ENCODE results near the gene TTC7B.

Gene TTC7B

GRCh38 chr14:90491221-90491885 is 324.9 kb downstream of the TTC7B start:
- Histone ChIP-seq H2BK120ac (ENCODE audit: low read depth, low read length) (no peak overlapping the region), H3K4me2 (ENCODE audit: insufficient read depth, low read length, poor library complexity, severe bottlenecking) (no peak overlapping the region), H2AK5ac (ENCODE audit: low read depth, low read length) (peak overlapping the region; percentile 74), H2AFZ (ENCODE audit: low read length) (peak overlapping the region; percentile 72), H4K8ac (ENCODE audit: low read depth, low read length) (no peak overlapping the region), H3K79me1 (ENCODE audit: low read depth, low read length) (peaks cover 1% of the 10 kb centered on the region), H4K91ac (ENCODE audit: low read depth, low read length, poor library complexity) (no peak overlapping the region), H3K36me3 (replicated peaks in 1 of 2; ENCODE audit: control insufficient read depth in 2 of 2, insufficient read depth in 2 of 2, low read length in 2 of 2) (no peaks in the 10 kb centered on the region), H3K9ac (ENCODE audit: low read depth, low read length, poor library complexity) (no peak overlapping the region), H3K4me1 (ENCODE audit: control insufficient read depth in 2 of 2, insufficient read depth in 1 of 2, low read depth in 1 of 2, low read length in 2 of 2) (peaks cover 20 to 22% of the 10 kb centered on the region in 2 donors), H3K27me3 (ENCODE audit: control insufficient read depth in 3 of 3, insufficient read depth in 3 of 3, low read depth in 1 of 3, low read length in 3 of 3) (no peaks in the 10 kb centered on the region), H3K9me3 (replicated peaks in 1 of 2; ENCODE audit: control insufficient read depth in 2 of 2, insufficient read depth in 1 of 2, low read depth in 1 of 2, low read length in 2 of 2) (no peaks in the 10 kb centered on the region), H3K4ac (ENCODE audit: low read length) (no peak overlapping the region), H3K27ac (replicated peaks; ENCODE audit: low read length) (no peak overlapping the region), H3K18ac (ENCODE audit: low read length) (peak overlapping the region; percentile 53), H2BK5ac (ENCODE audit: low read length) (no peak overlapping the region), H2BK15ac (ENCODE audit: low read length) (peak overlapping the region; percentile 63), H3K4me3 (ENCODE audit: low read length in 2 of 2) (no peak overlapping the region), H2BK12ac (ENCODE audit: low read length) (peak overlapping the region; percentile 36), H3K23ac (ENCODE audit: low read depth, low read length, poor library complexity) (no peak overlapping the region), H3K14ac (ENCODE audit: low read length) (no peak overlapping the region)
- WGBS, 2 donors (ENCODE audit: extremely low coverage in 2 of 2, insufficient read length in 2 of 2, insufficient replicate concordance in 1 of 2) = no CpG with 5 or more reads among the region's 9 CpGs
- no peak for DNase-seq (ENCODE audit: low spot score)

GRCh38 chr14:90490720-90491050 is 325.5 kb downstream of the TTC7B start:
- DNase-seq (ENCODE audit: low spot score) = no peak
- no peak overlapping the region for H4K91ac ChIP-seq (ENCODE audit: low read depth, low read length, poor library complexity)

GRCh38 chr14:90489916-90490719 is 326.1 kb downstream of the TTC7B start:
- no CpG with 5 or more reads among the region's 8 CpGs for WGBS, 2 donors (ENCODE audit: extremely low coverage in 2 of 2, insufficient read length in 2 of 2, insufficient replicate concordance in 1 of 2)
- Histone ChIP-seq H2BK15ac (ENCODE audit: low read length) (no peak overlapping the region), H3K18ac (ENCODE audit: low read length) (peak overlapping the region; percentile 7), H2AK5ac (ENCODE audit: low read depth, low read length) (no peak overlapping the region), H3K27me3 (ENCODE audit: control insufficient read depth in 3 of 3, insufficient read depth in 3 of 3, low read depth in 1 of 3, low read length in 3 of 3) (no peaks in the 10 kb centered on the region), H3K36me3 (replicated peaks in 1 of 2; ENCODE audit: control insufficient read depth in 2 of 2, insufficient read depth in 2 of 2, low read length in 2 of 2) (no peaks in the 10 kb centered on the region), H3K23ac (ENCODE audit: low read depth, low read length, poor library complexity) (no peak overlapping the region), H2BK12ac (ENCODE audit: low read length) (no peak overlapping the region), H2AFZ (ENCODE audit: low read length) (no peak overlapping the region), H3K4me1 (ENCODE audit: control insufficient read depth in 2 of 2, insufficient read depth in 1 of 2, low read depth in 1 of 2, low read length in 2 of 2) (peaks cover 20 to 22% of the 10 kb centered on the region in 2 donors), H3K4ac (ENCODE audit: low read length) (no peak overlapping the region), H3K27ac (replicated peaks; ENCODE audit: low read length) (no peak overlapping the region), H4K91ac (ENCODE audit: low read depth, low read length, poor library complexity) (no peak overlapping the region), H3K79me1 (ENCODE audit: low read depth, low read length) (peaks cover 1% of the 10 kb centered on the region), H3K14ac (ENCODE audit: low read length) (no peak overlapping the region), H3K4me3 (ENCODE audit: low read length in 2 of 2) (no peak overlapping the region), H3K9ac (ENCODE audit: low read depth, low read length, poor library complexity) (no peak overlapping the region), H3K4me2 (ENCODE audit: insufficient read depth, low read length, poor library complexity, severe bottlenecking) (no peak overlapping the region), H4K8ac (ENCODE audit: low read depth, low read length) (no peak overlapping the region), H3K9me3 (replicated peaks in 1 of 2; ENCODE audit: control insufficient read depth in 2 of 2, insufficient read depth in 1 of 2, low read depth in 1 of 2, low read length in 2 of 2) (no peaks in the 10 kb centered on the region), H2BK5ac (ENCODE audit: low read length) (no peak overlapping the region), H2BK120ac (ENCODE audit: low read depth, low read length) (no peak overlapping the region)
- no peak for DNase-seq (ENCODE audit: low spot score)

More at GRCh38 chr14:90490720-90491050, 325.5 kb downstream of the TTC7B start:
- no peak overlapping the region for H2BK5ac ChIP-seq (ENCODE audit: low read length)
- H3K79me1 ChIP-seq (ENCODE audit: low read depth, low read length) = peaks cover 1% of the 10 kb centered on the region
- H3K4me2 ChIP-seq (ENCODE audit: insufficient read depth, low read length, poor library complexity, severe bottlenecking) = no peak overlapping the region
- no peak overlapping the region for H3K27ac ChIP-seq (replicated peaks; ENCODE audit: low read length)
- WGBS, 2 donors (ENCODE audit: extremely low coverage in 2 of 2, insufficient read length in 2 of 2, insufficient replicate concordance in 1 of 2) = no CpG with 5 or more reads among the region's 3 CpGs
- H2AFZ ChIP-seq (ENCODE audit: low read length) = no peak overlapping the region
- no peaks in the 10 kb centered on the region for H3K36me3 ChIP-seq (replicated peaks in 1 of 2; ENCODE audit: control insufficient read depth in 2 of 2, insufficient read depth in 2 of 2, low read length in 2 of 2)
- H2BK15ac ChIP-seq (ENCODE audit: low read length) = no peak overlapping the region
- no peak overlapping the region for H2AK5ac ChIP-seq (ENCODE audit: low read depth, low read length)
- H3K23ac ChIP-seq (ENCODE audit: low read depth, low read length, poor library complexity) = no peak overlapping the region
- no peaks in the 10 kb centered on the region for H3K9me3 ChIP-seq (replicated peaks in 1 of 2; ENCODE audit: control insufficient read depth in 2 of 2, insufficient read depth in 1 of 2, low read depth in 1 of 2, low read length in 2 of 2)
- no peak overlapping the region for H3K18ac ChIP-seq (ENCODE audit: low read length)
- H3K9ac ChIP-seq (ENCODE audit: low read depth, low read length, poor library complexity) = no peak overlapping the region
- H2BK12ac ChIP-seq (ENCODE audit: low read length) = no peak overlapping the region
- H3K14ac ChIP-seq (ENCODE audit: low read length) = no peak overlapping the region
- H3K4me1 ChIP-seq (ENCODE audit: control insufficient read depth in 2 of 2, insufficient read depth in 1 of 2, low read depth in 1 of 2, low read length in 2 of 2) = peaks cover 20 to 22% of the 10 kb centered on the region in 2 donors
- H3K4me3 ChIP-seq (ENCODE audit: low read length in 2 of 2) = no peak overlapping the region
- H4K8ac ChIP-seq (ENCODE audit: low read depth, low read length) = no peak overlapping the region
- H2BK120ac ChIP-seq (ENCODE audit: low read depth, low read length) = no peak overlapping the region
- no peak overlapping the region for H3K4ac ChIP-seq (ENCODE audit: low read length)
- no peaks in the 10 kb centered on the region for H3K27me3 ChIP-seq (ENCODE audit: control insufficient read depth in 3 of 3, insufficient read depth in 3 of 3, low read depth in 1 of 3, low read length in 3 of 3)

- H3K36me3 ChIP-seq (replicated peaks in 1 of 2; ENCODE audit: control insufficient read depth in 2 of 2, insufficient read depth in 2 of 2, low read length in 2 of 2) = no peaks in the 10 kb centered on the region
- H2AK5ac ChIP-seq (ENCODE audit: low read depth, low read length) = no peak overlapping the region
- peaks cover 20 to 22% of the 10 kb centered on the region in 2 donors for H3K4me1 ChIP-seq (ENCODE audit: control insufficient read depth in 2 of 2, insufficient read depth in 1 of 2, low read depth in 1 of 2, low read length in 2 of 2)
- no peaks in the 10 kb centered on the region for H3K27me3 ChIP-seq (ENCODE audit: control insufficient read depth in 3 of 3, insufficient read depth in 3 of 3, low read depth in 1 of 3, low read length in 3 of 3)
- no peak overlapping the region for H3K23ac ChIP-seq (ENCODE audit: low read depth, low read length, poor library complexity)
- no peak overlapping the region for H3K4me2 ChIP-seq (ENCODE audit: insufficient read depth, low read length, poor library complexity, severe bottlenecking)
- H3K9me3 ChIP-seq (replicated peaks in 1 of 2; ENCODE audit: control insufficient read depth in 2 of 2, insufficient read depth in 1 of 2, low read depth in 1 of 2, low read length in 2 of 2) = no peaks in the 10 kb centered on the region
- no peak overlapping the region for H2BK5ac ChIP-seq (ENCODE audit: low read length)
- no peak overlapping the region for H4K91ac ChIP-seq (ENCODE audit: low read depth, low read length, poor library complexity)
- no peak for DNase-seq (ENCODE audit: low spot score)
- H2BK120ac ChIP-seq (ENCODE audit: low read depth, low read length) = no peak overlapping the region
- no peak overlapping the region for H2BK15ac ChIP-seq (ENCODE audit: low read length)
- H3K27ac ChIP-seq (replicated peaks; ENCODE audit: low read length) = no peak overlapping the region
- no peak overlapping the region for H3K18ac ChIP-seq (ENCODE audit: low read length)
- no peak overlapping the region for H3K14ac ChIP-seq (ENCODE audit: low read length)
- H2AFZ ChIP-seq (ENCODE audit: low read length) = no peak overlapping the region
- no peak overlapping the region for H4K8ac ChIP-seq (ENCODE audit: low read depth, low read length)
- no CpG with 5 or more reads among the region's 4 CpGs for WGBS, 2 donors (ENCODE audit: extremely low coverage in 2 of 2, insufficient read length in 2 of 2, insufficient replicate concordance in 1 of 2)
- peaks cover 1% of the 10 kb centered on the region for H3K79me1 ChIP-seq (ENCODE audit: low read depth, low read length)
- H3K4ac ChIP-seq (ENCODE audit: low read length) = no peak overlapping the region
- no peak overlapping the region for H2BK12ac ChIP-seq (ENCODE audit: low read length)
- H3K9ac ChIP-seq (ENCODE audit: low read depth, low read length, poor library complexity) = no peak overlapping the region
- H3K4me3 ChIP-seq (ENCODE audit: low read length in 2 of 2) = no peak overlapping the region
Measured at GRCh38 chr14:90489306-90489705, 326.9 kb downstream of the TTC7B start.
